T-helper 1 cell treated with Interleukin-12 subunit alpha and Interleukin-12 subunit beta and Interleukin-4 antibody, amounts not matched to agents 30 μg/mL and 1 μg/mL, for 36 hours (primary cell): ENCODE data around the gene PDXK.

Experiments
- H3K27ac Mint-ChIP-seq: one replicate; pipeline ENCODE4 v1.8.0; 2021; ENCODE audit warnings: mild to moderate bottlenecking, mixed read lengths
- H3K27me3 Mint-ChIP-seq: one replicate; pipeline ENCODE4 v1.8.0; 2021; ENCODE audit warnings: low read depth, mixed read lengths
- H3K36me3 Mint-ChIP-seq: one replicate; pipeline ENCODE4 v1.8.0; 2021; ENCODE audit warnings: low read depth, mixed read lengths
- H3K4me1 Mint-ChIP-seq: one replicate; pipeline ENCODE4 v1.8.0; 2021; ENCODE audit warnings: low read depth, mixed read lengths
- H3K4me3 Mint-ChIP-seq: one replicate; pipeline ENCODE4 v1.8.0; 2021; ENCODE audit warnings: mild to moderate bottlenecking, moderate library complexity, mixed read lengths
- H3K9me3 Mint-ChIP-seq: one replicate; pipeline ENCODE4 v1.8.0; 2021; ENCODE audit warnings: mixed read lengths

The PDXK gene

DNA sequence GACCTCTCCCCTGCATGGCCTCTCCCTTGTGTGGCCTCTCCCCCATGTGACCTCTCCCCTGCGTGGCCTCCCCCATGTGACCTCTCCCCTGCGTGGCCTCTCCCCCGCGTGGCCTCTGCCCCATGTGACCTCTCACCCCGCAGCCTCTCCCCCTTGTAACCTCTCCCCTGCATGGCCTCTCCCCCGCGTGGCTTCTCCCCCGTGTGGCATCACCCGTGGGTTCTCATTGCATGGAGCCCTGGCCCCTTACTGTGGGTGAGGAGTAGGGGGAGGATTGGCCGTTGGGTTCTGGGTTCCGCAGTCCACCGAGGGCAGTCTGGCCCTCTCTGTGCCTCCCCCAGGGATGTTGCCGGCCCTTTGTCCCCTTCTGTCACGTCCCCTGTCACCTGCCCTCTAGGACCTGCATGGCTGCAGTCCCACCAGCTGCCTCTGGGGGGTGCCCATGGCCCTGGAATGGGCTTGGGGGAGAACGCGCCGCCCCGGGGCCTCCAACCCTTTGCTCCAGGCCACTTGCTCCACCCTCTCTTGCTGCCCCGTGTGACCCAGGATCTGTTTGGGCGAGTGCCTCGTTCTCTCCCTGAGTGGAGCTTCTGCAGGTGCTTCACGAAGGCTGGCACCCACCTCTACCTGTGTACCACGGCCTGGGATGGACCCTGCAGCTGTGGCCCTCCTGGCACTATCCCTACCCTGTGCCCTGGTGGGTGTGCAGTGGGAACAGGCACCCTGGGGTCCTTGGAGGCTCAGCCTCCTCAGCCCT lies 91.8 kb downstream of the PDXK start:
- Mint-ChIP-seq H3K27me3 (no peaks in the 10 kb centered on the region), H3K36me3 (no peaks in the 10 kb centered on the region), H3K9me3 (no peaks in the 10 kb centered on the region), H3K27ac (no peak overlapping the region), H3K4me3 (no peak overlapping the region), H3K4me1 (peaks cover 14% of the 10 kb centered on the region)

DNA sequence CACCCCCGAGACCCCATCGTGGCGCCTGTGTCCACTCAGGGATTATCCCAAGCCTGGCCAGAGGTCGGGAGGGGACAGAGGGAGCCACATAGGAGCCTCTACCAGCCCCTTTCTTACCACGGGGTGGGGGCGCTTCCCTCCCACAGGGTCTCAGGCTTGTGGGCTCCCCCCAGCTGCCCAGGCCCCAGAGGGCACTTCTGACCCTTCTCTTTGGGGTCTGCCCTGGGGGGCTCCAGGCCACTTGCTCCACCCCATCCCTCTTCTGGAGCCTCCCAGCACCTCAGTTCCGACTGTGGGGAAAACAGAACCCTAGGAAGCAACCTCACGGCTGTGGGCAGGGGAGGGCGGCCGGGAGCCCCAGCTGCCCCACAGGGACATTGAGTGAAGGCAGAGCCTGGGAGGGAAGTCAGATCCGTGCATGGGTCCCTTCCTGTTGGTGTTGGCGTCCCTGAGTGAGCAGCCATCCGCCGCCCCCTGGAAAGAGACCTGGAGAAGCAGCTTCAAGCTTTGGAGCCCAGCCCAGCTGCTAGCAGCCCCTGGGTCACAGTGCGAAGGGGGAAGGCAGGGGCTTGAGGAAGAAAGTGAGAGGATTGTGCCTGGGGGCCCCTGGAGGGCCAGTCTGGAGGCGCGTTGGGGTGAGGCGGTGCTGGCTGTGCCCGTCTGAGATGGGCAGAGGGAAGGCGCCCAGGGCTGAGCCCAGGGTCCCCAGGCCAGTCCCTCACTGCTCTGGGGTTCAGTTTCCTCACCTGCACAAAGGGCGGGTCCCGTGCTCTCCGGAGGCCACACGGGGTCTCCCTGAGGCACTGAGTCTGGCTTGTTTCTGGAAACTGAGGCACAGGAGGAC lies 92.6 kb downstream of the PDXK start:
- Mint-ChIP-seq H3K27ac (no peak overlapping the region), H3K4me3 (no peak overlapping the region), H3K27me3 (no peaks in the 10 kb centered on the region), H3K36me3 (no peaks in the 10 kb centered on the region), H3K9me3 (no peaks in the 10 kb centered on the region), H3K4me1 (peaks cover 12% of the 10 kb centered on the region)
